HL-60 (cell line): ENCODE results near the gene ATRIP.

Experiments used
- CTCF ChIP-seq: IDR thresholded peaks from one replicate; pipeline ENCODE4 v1.5.1; 2011; ENCODE audit warnings: low read length, control low read depth, inconsistent platforms; ENCODE audit not compliant: insufficient read depth
- POLR2AphosphoS5 ChIP-seq: IDR thresholded peaks from 2 replicates; pipeline ENCODE4 v1.6.1; 2012; ENCODE audit warnings: low read depth
- REST ChIP-seq: IDR thresholded peaks from 2 replicates; pipeline ENCODE4 v1.6.1; 2012; ENCODE audit warnings: low read depth; ENCODE audit not compliant: insufficient replicate concordance

- TF ChIP-seq CTCF = peak; percentile 3
- TF ChIP-seq REST = no peak
- no peak for TF ChIP-seq POLR2AphosphoS5
These were observed 37.7 kb upstream of the ATRIP start for GRCh38 chr3:48408823-48409281.
